ENCODE results near the gene ZDHHC19.
"Not testable (repeated sequence)": the region's sequence is repeated elsewhere in the genome, so short reads cannot be mapped to it uniquely, and the experiment has no call there.

The ZDHHC19 gene

GRCh38 chr3:196189566-196190347, 21.4 kb downstream of the ZDHHC19 start:
- no peak for TF ChIP-seq CTCF (IDR thresholded peaks at IDR 0.05; ENCODE audit: low read depth, low read length)
- no peak overlapping the region for H3K4me3 ChIP-seq (ENCODE audit: low read depth, low read length)

DNA sequence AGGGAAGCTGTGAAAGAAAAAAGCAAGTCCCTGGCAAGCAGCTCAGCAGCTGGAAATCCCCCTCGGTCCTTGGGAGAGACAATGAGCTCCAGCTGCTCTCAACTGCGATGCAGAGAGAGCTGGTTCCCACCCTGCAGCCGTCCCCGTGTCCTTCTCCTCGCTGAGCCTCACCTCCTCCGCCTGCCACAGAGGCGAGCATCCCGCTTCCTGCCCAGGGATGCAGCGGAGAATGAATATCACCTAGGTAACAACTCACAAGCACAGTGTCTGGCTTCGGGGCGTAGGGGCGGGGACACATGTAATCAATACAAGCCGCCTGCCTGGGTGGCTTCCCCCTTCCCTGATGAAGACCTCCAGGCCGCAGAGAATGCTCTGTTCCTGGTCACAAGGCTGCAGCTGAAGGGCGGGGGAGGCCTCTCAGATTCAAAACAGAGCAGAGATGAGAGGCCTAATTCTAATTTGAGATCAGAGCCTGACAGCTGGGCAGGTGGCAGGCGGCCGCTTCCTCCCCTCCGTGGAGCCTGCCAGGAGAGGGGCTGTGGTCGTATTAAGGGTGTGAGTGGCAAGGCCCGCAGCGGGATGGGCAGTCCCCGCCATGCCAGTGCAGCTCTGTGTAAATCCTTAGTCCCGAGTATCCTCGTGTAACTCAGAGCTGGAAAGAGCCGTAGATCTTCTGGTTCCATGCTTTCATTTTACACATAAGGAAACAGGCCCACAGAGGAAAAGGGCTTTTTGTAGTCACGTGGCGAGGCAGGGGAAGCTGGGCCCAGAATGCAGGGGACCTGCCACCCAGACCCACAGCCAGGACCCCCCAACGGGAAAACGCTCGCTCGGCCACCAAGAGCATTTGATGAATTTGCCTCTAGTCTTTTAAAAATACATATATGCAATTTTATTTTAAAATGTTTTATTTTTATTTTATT, 24.3 kb downstream of the ZDHHC19 start:
- H3K4me3 ChIP-seq (ENCODE audit: low read depth, low read length), result no peak overlapping the region
- TF ChIP-seq CTCF (IDR thresholded peaks at IDR 0.05; ENCODE audit: low read depth, low read length), result no peak

- no peak overlapping the region for H3K4me3 ChIP-seq (ENCODE audit: low read depth, low read length)
- no peak for TF ChIP-seq CTCF (IDR thresholded peaks at IDR 0.05; ENCODE audit: low read depth, low read length)
These were observed 26.3 kb downstream of the ZDHHC19 start for GRCh38 chr3:196184881-196185280.

DNA sequence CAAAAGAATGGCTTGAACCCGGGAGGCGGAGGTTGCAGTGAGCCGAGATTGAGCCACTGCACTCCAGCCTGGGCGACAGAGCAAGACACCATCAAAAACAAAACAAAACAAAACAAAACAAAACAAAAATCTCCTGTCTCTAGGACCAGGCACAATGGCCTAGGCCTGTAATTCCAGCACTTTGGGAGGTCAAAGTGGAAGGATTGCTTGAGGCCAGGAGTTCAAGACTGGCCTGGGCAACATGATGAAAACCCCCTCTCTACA, 27.1 kb downstream of the ZDHHC19 start:
- H3K4me3 ChIP-seq (ENCODE audit: low read depth, low read length), result not testable (repeated sequence)

DNA sequence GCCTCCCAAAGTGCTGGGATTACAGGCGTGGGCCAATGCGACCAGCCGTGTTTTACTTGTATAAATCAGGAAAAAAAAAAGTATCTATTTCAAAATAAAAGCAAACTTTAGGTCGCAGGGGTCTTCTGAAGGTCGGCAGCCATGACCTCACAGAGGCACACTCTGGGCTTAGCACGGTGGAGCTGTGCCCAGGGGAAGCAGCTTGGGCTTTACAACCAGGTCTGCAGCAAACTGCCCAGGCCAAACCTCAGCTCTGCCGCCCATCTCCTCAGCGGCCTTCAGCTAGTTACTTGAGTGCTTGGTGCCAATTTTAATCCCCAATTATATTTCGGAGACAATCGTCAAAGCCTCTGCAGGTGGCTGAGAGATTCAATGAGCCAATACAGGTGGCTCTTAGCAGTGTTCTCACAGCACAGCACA, 30.1 kb downstream of the ZDHHC19 start:
- H3K4me3 ChIP-seq (ENCODE audit: low read depth, low read length), result no peak overlapping the region
- no peak for TF ChIP-seq CTCF (IDR thresholded peaks at IDR 0.05; ENCODE audit: low read depth, low read length)

DNA sequence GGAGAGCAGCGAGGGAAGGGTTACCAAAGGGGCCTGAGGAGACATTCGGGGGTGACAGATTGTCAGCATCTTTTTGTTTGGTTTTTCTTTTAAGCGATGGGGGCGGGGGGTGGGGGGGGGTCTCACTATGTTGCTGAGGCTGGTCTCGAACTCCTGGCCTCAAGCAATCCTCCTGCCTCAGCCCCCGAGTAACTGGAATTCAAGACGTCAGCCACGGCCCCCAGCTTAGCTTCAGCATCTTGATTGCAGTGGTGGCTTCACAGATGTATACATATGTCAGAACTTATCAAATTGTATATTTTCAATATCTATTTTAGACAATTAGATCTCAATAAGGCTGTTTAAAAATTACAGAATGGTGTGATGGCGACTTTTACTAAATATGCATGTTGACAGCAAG, 30.9 kb downstream of the ZDHHC19 start:
- TF ChIP-seq CTCF (IDR thresholded peaks at IDR 0.05; ENCODE audit: low read depth, low read length), result no peak
- H3K4me3 ChIP-seq (ENCODE audit: low read depth, low read length), result no peak overlapping the region

DNA sequence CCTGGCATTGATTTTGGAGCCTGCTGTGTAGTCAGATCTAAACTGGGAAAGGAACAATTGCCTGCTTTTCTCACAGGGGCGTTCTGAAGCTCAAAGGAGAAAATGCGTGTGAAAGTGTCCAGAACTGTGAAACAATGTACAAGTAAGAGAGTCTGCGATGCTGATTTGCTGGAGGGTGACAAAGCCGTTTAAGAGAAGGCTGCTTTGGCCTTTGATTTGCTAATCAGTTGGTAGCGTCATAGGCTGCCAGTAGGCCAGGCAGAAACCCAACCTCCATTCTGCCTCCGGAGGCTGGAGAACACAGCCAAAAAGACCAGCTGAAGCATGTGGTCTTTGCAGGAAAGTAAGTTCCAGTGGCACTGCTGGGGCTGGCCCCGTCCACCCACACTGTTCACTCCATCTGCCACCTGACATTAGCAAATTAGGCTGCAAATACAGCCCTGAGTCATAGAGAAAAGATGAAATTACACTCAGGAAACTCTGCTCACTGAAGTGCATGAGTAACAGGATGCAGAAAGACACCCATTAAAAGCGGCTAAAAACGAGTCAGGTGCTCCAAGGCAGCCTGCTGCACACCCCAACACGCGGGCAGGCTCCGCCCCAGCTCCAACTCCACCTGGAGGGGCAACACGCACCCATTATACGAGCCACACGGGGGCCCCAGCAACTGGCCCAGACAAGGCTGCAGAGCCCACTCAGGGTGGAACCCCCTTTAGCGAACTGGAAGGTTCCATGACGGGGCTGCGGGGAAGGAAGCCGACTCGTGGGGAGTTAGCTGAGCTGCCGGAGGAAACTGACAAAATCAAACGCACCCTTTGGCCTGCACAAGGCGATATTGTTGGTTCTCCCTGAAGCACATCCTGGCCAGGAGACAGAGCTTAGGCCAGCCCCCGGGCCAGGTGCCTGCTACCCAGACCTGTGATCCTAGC, 31.6 kb downstream of the ZDHHC19 start:
- no peak overlapping the region for H3K4me3 ChIP-seq (ENCODE audit: low read depth, low read length)
- TF ChIP-seq CTCF (IDR thresholded peaks at IDR 0.05; ENCODE audit: low read depth, low read length), result no peak

Data from WI38 (cell line).